H1 (cell line): ENCODE results near the gene JUN. TPM values are rescaled to one million over a fixed set of nuclear protein-coding genes. Genes with fewer than 3 reads are reported as not detected.

Source experiments
- CTCF ChIA-PET: fragments of 300-600 bp; sonication (Branson Sonifier 250); formaldehyde crosslinking; loops from one replicate; lab custom pipeline; 2021; ENCODE audit not compliant: partially characterized antibody; lab: Charles Lee
- POLR2A ChIA-PET: fragments of 300-600 bp; sonication (Branson Sonifier 250); formaldehyde crosslinking; loops from one replicate; lab custom pipeline; 2021; ENCODE audit warnings: inconsistent platforms; ENCODE audit not compliant: partially characterized antibody; lab: Charles Lee
- DNase-seq, 2 experiments: peaks; one replicate each; pipeline versions ENCODE4 v3.0.0 to v3.0.0-alpha.2; 2010 to 2022; ENCODE audit warnings: low spot score in 2 of 2, low read depth in 1 of 2, mixed read lengths in 1 of 2
- FAIRE-seq: peaks from 2 replicates; lab custom pipeline; 2011; peaks lifted over from hg19 to GRCh38; lab: Jason Lieb, UNC
- H2AFZ ChIP-seq: 2 replicates; pipeline ENCODE4 v1.8.1; 2012; ENCODE audit warnings: low read length, inconsistent platforms
- H2AK5ac ChIP-seq: 2 replicates; pipeline ENCODE4 v1.6.1; 2013; ENCODE audit warnings: low read depth, low read length
- H2BK120ac ChIP-seq: replicated peaks from 2 replicates; pipeline ENCODE3; 2013; ENCODE audit warnings: low read depth, low read length, inconsistent platforms
- H2BK12ac ChIP-seq: 2 replicates; pipeline ENCODE4 v1.6.1; 2013; ENCODE audit warnings: low read depth, low read length
- H2BK15ac ChIP-seq: 2 replicates; pipeline ENCODE4 v1.6.1; 2013; ENCODE audit warnings: low read length
- H2BK20ac ChIP-seq: 2 replicates; pipeline ENCODE4 v1.6.1; 2013; ENCODE audit warnings: low read length
- H2BK5ac ChIP-seq: 2 replicates; pipeline ENCODE4 v1.6.1; 2013; ENCODE audit warnings: low read depth, low read length
- H3K14ac ChIP-seq: 2 replicates; pipeline ENCODE4 v1.6.1; 2013; ENCODE audit warnings: inconsistent platforms; ENCODE audit not compliant: insufficient read length
- H3K18ac ChIP-seq: 2 replicates; pipeline ENCODE4 v1.6.1; 2013; ENCODE audit warnings: low read length; ENCODE audit errors: extremely low read depth
- H3K23ac ChIP-seq: 2 replicates; pipeline ENCODE4 v1.6.1; 2013; ENCODE audit warnings: inconsistent platforms; ENCODE audit not compliant: insufficient read length
- H3K23me2 ChIP-seq: 2 replicates; pipeline ENCODE4 v1.6.1; 2013; ENCODE audit warnings: low read depth, low read length
- H3K27ac ChIP-seq: 2 replicates; pipeline ENCODE4 v1.6.1; 2011; ENCODE audit warnings: low read depth, low read length, inconsistent platforms
- H3K27me3 ChIP-seq, 4 experiments: replicated peaks in 1 of 4; 1 replicate in 1 of 4; 2 replicates in 3 of 4; pipeline versions ENCODE4 v1.6.1 to v1.8.1; 2011 to 2013; ENCODE audit warnings: low read length in 3 of 4, mild to moderate bottlenecking in 3 of 4, inconsistent platforms in 2 of 4, mixed read lengths in 2 of 4, moderate library complexity in 1 of 4; ENCODE audit not compliant: control insufficient read depth in 3 of 4, insufficient read depth in 3 of 4; ENCODE audit errors: extremely low read depth in 1 of 4
- H3K36me3 ChIP-seq, 4 experiments: 2 replicates each; pipeline versions ENCODE4 v1.6.1 to v1.8.1; 2011 to 2013; ENCODE audit warnings: mild to moderate bottlenecking in 4 of 4, low read length in 3 of 4, moderate library complexity in 2 of 4, control low read depth in 1 of 4, inconsistent platforms in 1 of 4; ENCODE audit not compliant: insufficient read depth in 4 of 4, control insufficient read depth in 2 of 4
- H3K4ac ChIP-seq: replicated peaks from 2 replicates; pipeline ENCODE3; 2013; ENCODE audit warnings: low read length, low read depth, mixed read lengths, inconsistent platforms; ENCODE audit not compliant: insufficient read length
- H3K4me1 ChIP-seq, 4 experiments: replicated peaks in 1 of 4; 1 replicate in 1 of 4; 2 replicates in 3 of 4; pipeline versions ENCODE4 v1.6.1 to v1.8.1; 2011 to 2013; ENCODE audit warnings: low read length in 3 of 4, inconsistent platforms in 2 of 4, mixed read lengths in 1 of 4; ENCODE audit not compliant: insufficient read depth in 4 of 4, control insufficient read depth in 3 of 4
- H3K4me2 ChIP-seq, 2 experiments: 2 replicates each; pipeline versions ENCODE4 v1.6.1 to v1.8.1; 2011 to 2013; ENCODE audit warnings: low read depth in 2 of 2, low read length in 2 of 2, control low read depth in 1 of 2, inconsistent platforms in 1 of 2, mild to moderate bottlenecking in 1 of 2; ENCODE audit not compliant: insufficient read depth in 1 of 2
- H3K4me3 ChIP-seq, 4 experiments: fragments of 200-600, 300-600 bp in 1 of 4; sonication (generic), shearing (Covaris generic), sonication (Bioruptor Twin) in 1 of 4; 2 replicates each; pipeline versions ENCODE4 v1.5.1 to v1.8.1; 2011 to 2016; ENCODE audit warnings: low read length in 4 of 4, low read depth in 3 of 4, control low read depth in 2 of 4, inconsistent platforms in 2 of 4, mild to moderate bottlenecking in 2 of 4, mixed read lengths in 1 of 4, moderate library complexity in 1 of 4; ENCODE audit not compliant: insufficient read depth in 2 of 4; ENCODE audit errors: extremely low read depth in 1 of 4
- H3K56ac ChIP-seq: replicated peaks from 2 replicates; pipeline ENCODE3; 2013; ENCODE audit warnings: low read depth, mild to moderate bottlenecking, mixed read lengths, low read length, inconsistent platforms; ENCODE audit not compliant: insufficient read length
- H3K79me1 ChIP-seq: 2 replicates; pipeline ENCODE4 v1.6.1; 2013; ENCODE audit warnings: low read depth, low read length, control low read depth
- H3K79me2 ChIP-seq, 2 experiments: 2 replicates each; pipeline versions ENCODE4 v1.6.1 to v1.8.1; 2012 to 2013; ENCODE audit warnings: low read length in 2 of 2, mild to moderate bottlenecking in 2 of 2, inconsistent platforms in 1 of 2; ENCODE audit not compliant: insufficient read depth in 2 of 2, control insufficient read depth in 1 of 2
- H3K9ac ChIP-seq, 4 experiments: replicated peaks in 1 of 4; 1 replicate in 1 of 4; 2 replicates in 3 of 4; pipeline versions ENCODE4 v1.6.1 to v1.8.1; 2011 to 2013; ENCODE audit warnings: low read depth in 3 of 4, low read length in 3 of 4, control low read depth in 2 of 4, mild to moderate bottlenecking in 2 of 4, moderate library complexity in 2 of 4, inconsistent platforms in 1 of 4; ENCODE audit errors: extremely low read depth in 1 of 4
- H3K9me3 ChIP-seq, 2 experiments: 2 replicates each; pipeline versions ENCODE4 v1.6.1 to v1.8.1; 2012 to 2013; ENCODE audit warnings: mild to moderate bottlenecking in 2 of 2, moderate library complexity in 2 of 2, control low read depth in 1 of 2, inconsistent platforms in 1 of 2, low read depth in 1 of 2, low read length in 1 of 2, mixed read lengths in 1 of 2; ENCODE audit not compliant: insufficient read depth in 2 of 2
- H4K20me1 ChIP-seq, 2 experiments: replicated peaks in 1 of 2; 2 replicates each; pipeline versions ENCODE3 to v1.8.1; 2011 to 2013; ENCODE audit warnings: inconsistent platforms in 2 of 2, low read length in 2 of 2, mild to moderate bottlenecking in 1 of 2; ENCODE audit not compliant: insufficient read depth in 2 of 2, control insufficient read depth in 1 of 2
- H4K5ac ChIP-seq: 2 replicates; pipeline ENCODE4 v1.6.1; 2013; ENCODE audit warnings: low read length, low read depth, mixed read lengths, inconsistent platforms; ENCODE audit not compliant: insufficient read length
- H4K8ac ChIP-seq: 2 replicates; pipeline ENCODE4 v1.8.0; 2013; ENCODE audit warnings: mild to moderate bottlenecking, moderate library complexity, low read length, inconsistent platforms; ENCODE audit not compliant: insufficient read depth; ENCODE audit errors: extremely low read depth
- H4K91ac ChIP-seq: replicated peaks from 2 replicates; pipeline ENCODE3; 2013; ENCODE audit warnings: low read length, mixed read lengths, inconsistent platforms; ENCODE audit not compliant: insufficient read length
- ASH2L ChIP-seq: fragments of 200-600, 300-600 bp; sonication (generic); IDR thresholded peaks from one replicate; pipeline ENCODE4 v1.7.1; 2017; ENCODE audit warnings: low read length
- CBX8 ChIP-seq: fragments of 300-800, 300-1000 bp; sonication (generic); IDR thresholded peaks from 2 replicates; pipeline ENCODE4 v1.7.1; 2016; ENCODE audit warnings: low read depth, low read length, borderline replicate concordance
- CREB1 ChIP-seq: IDR thresholded peaks from 2 replicates; pipeline ENCODE4 v1.6.1; 2012; ENCODE audit warnings: inconsistent platforms
- EZH2 ChIP-seq: fragments of 200-600 bp; sonication (generic); IDR thresholded peaks from 2 replicates; pipeline ENCODE4 v1.7.1; 2012; ENCODE audit warnings: low read depth, mild to moderate bottlenecking, moderate library complexity, low read length, inconsistent platforms; ENCODE audit not compliant: severe bottlenecking
- JUN ChIP-seq: IDR thresholded peaks from 2 replicates; pipeline ENCODE4 v1.6.1; 2011; ENCODE audit warnings: low read depth, mild to moderate bottlenecking, improper control_type of control experiment, low read length
- POLR2AphosphoS5 ChIP-seq: IDR thresholded peaks from 2 replicates; pipeline ENCODE4 v1.6.1; 2011; ENCODE audit warnings: low read depth, low read length
- RAD21 ChIP-seq, 2 experiments: IDR thresholded peaks in 1 of 2; conservative IDR thresholded peaks in 1 of 2; 2 replicates each; pipeline ENCODE4 v1.6.1; 2011; ENCODE audit warnings: low read depth in 2 of 2, low read length in 2 of 2, improper control_type of control experiment in 1 of 2, inconsistent platforms in 1 of 2, mild to moderate bottlenecking in 1 of 2, moderate library complexity in 1 of 2
- RNF2 ChIP-seq: fragments of 200-900, 300-1000 bp; sonication (generic); IDR thresholded peaks from 2 replicates; pipeline ENCODE4 v1.7.1; 2016; ENCODE audit warnings: borderline replicate concordance, low read depth, mild to moderate bottlenecking, antibody characterized with exemption, low read length; ENCODE audit not compliant: poor library complexity, severe bottlenecking; ENCODE audit errors: missing control alignments
- RXRA ChIP-seq: IDR thresholded peaks from 2 replicates; pipeline ENCODE4 v1.6.1; 2011; ENCODE audit warnings: low read depth, mild to moderate bottlenecking, low read length, moderate library complexity; ENCODE audit not compliant: insufficient read depth
- SAP30 ChIP-seq: fragments of 300-600 bp; sonication (generic); IDR thresholded peaks from 2 replicates; pipeline ENCODE4 v1.7.1; 2012; ENCODE audit warnings: low read length, moderate library complexity, mild to moderate bottlenecking, inconsistent platforms; ENCODE audit not compliant: insufficient read depth, insufficient replicate concordance
- SIRT6 ChIP-seq: IDR thresholded peaks from one replicate; pipeline ENCODE4 v1.7.1; 2012; ENCODE audit warnings: low read length, inconsistent platforms
- SRF ChIP-seq: IDR thresholded peaks from 2 replicates; pipeline ENCODE4 v1.6.1; 2011; ENCODE audit warnings: mild to moderate bottlenecking, low read depth, low read length, moderate library complexity
- TAF7 ChIP-seq: optimal IDR thresholded peaks from 2 replicates; pipeline ENCODE3; 2011; ENCODE audit warnings: low read depth, mild to moderate bottlenecking, inconsistent platforms, low read length, moderate library complexity, borderline replicate concordance
- YY1 ChIP-seq: IDR thresholded peaks from 2 replicates; pipeline ENCODE4 v1.6.1; 2011; ENCODE audit warnings: low read depth, mild to moderate bottlenecking, low read length
- ZNF274 ChIP-seq: IDR thresholded peaks from 2 replicates; pipeline ENCODE4 v1.7.0; 2012; ENCODE audit warnings: low read length, borderline replicate concordance; ENCODE audit errors: extremely low read depth
- WGBS, 2 experiments: shearing (Covaris generic) in 1 of 2; methylation state at CpG; one replicate each; pipeline versions ENCODE4 v1.1.6 to v1.1.7; 2013 to 2015; ENCODE audit warnings: low lambda C conversion rate in 2 of 2, mixed read lengths in 2 of 2, inconsistent platforms in 1 of 2, low coverage in 1 of 2, missing lambda C conversion rate in 1 of 2; ENCODE audit not compliant: insufficient replicate concordance in 2 of 2, insufficient coverage in 1 of 2, insufficient read length in 1 of 2; ENCODE audit errors: extremely low coverage in 1 of 2, missing lambda C conversion rate in 1 of 2; 5-methylcytosine and 5-hydroxymethylcytosine counted together
- polyA plus RNA-seq, 7 experiments: library from polyadenylated mRNA; depleted of rRNA in 3 of 7; stranded (reverse) in 5 of 7; unstranded in 2 of 7; fragments of >200 nt in 5 of 7; fragments of 200-250 nt in 2 of 7; gene quantifications; 1 replicate in 5 of 7; 2 replicates in 1 of 7; 4 replicates in 1 of 7; pipeline versions ENCODE4 v1.2.1 to v1.2.3, GENCODE V29; 2011 to 2013; ENCODE audit warnings: missing spikeins in 2 of 7, mixed read lengths in 2 of 7
- total RNA-seq: library from RNA; stranded (reverse); fragmentation: NEBNext Ultra II Directional; extraction: Animal tissue kit (Norgen Biotek cat#: 25700); gene quantifications from 2 replicates; pipeline ENCODE4 v1.2.1, GENCODE V29; 2021

Gene JUN
- total and polyA plus RNA-seq, 2 of the 8 experiments (the other 6 are each of a cell fraction or from before 2014, with no cell fraction given) = 4.4 to 10.9 TPM

DNA sequence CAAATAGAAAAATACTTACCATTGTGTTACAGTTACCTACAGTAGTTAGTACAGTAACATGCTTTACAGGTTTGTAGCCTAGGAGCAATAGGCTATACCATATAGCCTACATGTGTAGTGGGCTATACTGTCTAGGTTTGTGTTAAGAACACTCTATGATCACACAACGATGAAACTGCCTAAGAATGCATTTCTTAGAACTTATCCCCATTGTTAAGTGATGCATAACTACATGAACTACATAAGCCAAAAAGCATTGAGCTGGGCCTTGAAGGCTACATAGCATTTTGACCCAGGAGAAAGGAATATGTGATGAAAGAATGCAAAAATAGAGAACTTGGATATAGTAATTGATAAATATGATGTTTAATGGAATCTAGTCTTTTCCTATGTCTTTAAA is 46.4 kb upstream of the JUN start:
- no peak overlapping the region for H2AFZ ChIP-seq
- H3K4me3 ChIP-seq = no peak overlapping the region
- H2BK20ac ChIP-seq = no peak overlapping the region
- no peak overlapping the region for H2BK120ac ChIP-seq
- H3K9me3 ChIP-seq = peaks cover 6% of the 10 kb centered on the region in 2 experiments; a peak in 2 of 4 replicates
- ChIA-PET CTCF (no interaction called here), POLR2A (no interaction called here)
- H2BK12ac ChIP-seq = no peak overlapping the region
- no peak overlapping the region for H3K56ac ChIP-seq
- no peak overlapping the region for H2BK5ac ChIP-seq
- H3K9ac ChIP-seq = no peak overlapping the region
- no peak overlapping the region for H3K18ac ChIP-seq
- H3K27ac ChIP-seq = no peak overlapping the region
- no peak overlapping the region for H4K91ac ChIP-seq
- H4K5ac ChIP-seq = no peak overlapping the region
- H3K4me1 ChIP-seq = no peaks in the 10 kb centered on the region
- no peak for FAIRE-seq
- no peaks in the 10 kb centered on the region for H3K79me1 ChIP-seq
- TF ChIP-seq SAP30 (no peak), SRF (no peak), EZH2 (no peak), JUN (no peak), RXRA (no peak), CREB1 (no peak), RAD21 (IDR thresholded peaks at IDR 0.05 in 1 of 2, conservative IDR thresholded peaks at IDR 0.05 in 1 of 2; ENCODE audit: low read depth in 2 of 2, low read length in 2 of 2) (no peak), POLR2AphosphoS5 (no peak), SIRT6 (no peak), CBX8 (no peak), RNF2 (no peak), ASH2L (no peak), YY1 (no peak), ZNF274 (no peak), TAF7 (no peak)
- no peak overlapping the region for H3K4ac ChIP-seq
- H2AK5ac ChIP-seq = no peak overlapping the region
- no peak overlapping the region for H2BK15ac ChIP-seq
- no peaks in the 10 kb centered on the region; a peak in 1 of 8 replicates for H3K36me3 ChIP-seq
- H4K8ac ChIP-seq = no peak overlapping the region
- H3K4me2 ChIP-seq = no peak overlapping the region
- no peak overlapping the region for H3K14ac ChIP-seq
- no peaks in the 10 kb centered on the region for H3K23me2 ChIP-seq
- DNase-seq = no peak
- H4K20me1 ChIP-seq = no peaks in the 10 kb centered on the region
- no peaks in the 10 kb centered on the region for H3K79me2 ChIP-seq
- WGBS, 2 experiments = 79% methylated on average over 1 of the region's 1 CpG; no CpG with 5 or more reads in 1 of the 2 experiments
- no peaks in the 10 kb centered on the region for H3K27me3 ChIP-seq
- no peak overlapping the region for H3K23ac ChIP-seq
